DLD1 (cell line): ENCODE measurements around the gene ANO4.

Source experiments
- in situ Hi-C: cut with HindIII; loops from 2 replicates; pipeline ENCODE4 v1.10.0; 2017; ENCODE audit warnings: low sequenced_read_pairs

ANO4 gene

GRCh38 chr12:100794441-100795173 lies at the start of gene ANO4:
TSS of gene ANO4 (plus strand) at chr12:100794776. CDS start at chr12:100901786, 107,010 bp downstream.
- in situ Hi-C loops: no loop called here

GRCh38 chr12:100745378-100746071 lies 49.1 kb upstream of the ANO4 start:
- in situ Hi-C loops: no loop called here

GRCh38 chr12:100752841-100753240 lies 41.7 kb upstream of the ANO4 start:
- in situ Hi-C loops: no loop called here

- in situ Hi-C loops: no loop called here
Measured at GRCh38 chr12:100753837-100754236, 40.7 kb upstream of the ANO4 start.

GRCh38 chr12:100755186-100755585 lies 39.4 kb upstream of the ANO4 start:
- in situ Hi-C loops: no loop called here

GRCh38 chr12:100758083-100758482 lies 36.5 kb upstream of the ANO4 start:
- in situ Hi-C loops: no loop called here

GRCh38 chr12:100767371-100767770 lies 27.2 kb upstream of the ANO4 start:
- in situ Hi-C loops: no loop called here

GRCh38 chr12:100767950-100768349 lies 26.6 kb upstream of the ANO4 start:
- in situ Hi-C loops: no loop called here

- in situ Hi-C loops: no loop called here
Measured at GRCh38 chr12:100778967-100779590, 15.5 kb upstream of the ANO4 start.

- in situ Hi-C loops: no loop called here
Measured at GRCh38 chr12:100789146-100789545, 5.4 kb upstream of the ANO4 start.

- in situ Hi-C loops: no loop called here
Measured at GRCh38 chr12:100789975-100790374, 4.6 kb upstream of the ANO4 start.

GRCh38 chr12:100790552-100790951 lies 4.0 kb upstream of the ANO4 start:
- in situ Hi-C loops: no loop called here

- in situ Hi-C loops: no loop called here
Measured at GRCh38 chr12:100793182-100793581, 1.4 kb upstream of the ANO4 start.

- in situ Hi-C loops: no loop called here
Measured at GRCh38 chr12:100795174-100795799, 711 bp downstream of the ANO4 start.

GRCh38 chr12:100795800-100796179 lies 1.2 kb downstream of the ANO4 start:
- in situ Hi-C loops: no loop called here

- in situ Hi-C loops: no loop called here
Measured at GRCh38 chr12:100796621-100797020, 2.0 kb downstream of the ANO4 start.

- in situ Hi-C loops: no loop called here
Measured at GRCh38 chr12:100797246-100797645, 2.7 kb downstream of the ANO4 start.

- in situ Hi-C loops: no loop called here
Measured at GRCh38 chr12:100797786-100798185, 3.2 kb downstream of the ANO4 start.

GRCh38 chr12:100798286-100799160 lies 3.9 kb downstream of the ANO4 start:
- in situ Hi-C loops: no loop called here

- in situ Hi-C loops: no loop called here
Measured at GRCh38 chr12:100799770-100800169, 5.2 kb downstream of the ANO4 start.

- in situ Hi-C loops: no loop called here
Measured at GRCh38 chr12:100800723-100801122, 6.1 kb downstream of the ANO4 start.
